ENCODE results near the gene LRBA.
"Not testable (repeated sequence)": the region's sequence is repeated elsewhere in the genome, so short reads cannot be mapped to it uniquely, and the experiment has no call there.

DNA sequence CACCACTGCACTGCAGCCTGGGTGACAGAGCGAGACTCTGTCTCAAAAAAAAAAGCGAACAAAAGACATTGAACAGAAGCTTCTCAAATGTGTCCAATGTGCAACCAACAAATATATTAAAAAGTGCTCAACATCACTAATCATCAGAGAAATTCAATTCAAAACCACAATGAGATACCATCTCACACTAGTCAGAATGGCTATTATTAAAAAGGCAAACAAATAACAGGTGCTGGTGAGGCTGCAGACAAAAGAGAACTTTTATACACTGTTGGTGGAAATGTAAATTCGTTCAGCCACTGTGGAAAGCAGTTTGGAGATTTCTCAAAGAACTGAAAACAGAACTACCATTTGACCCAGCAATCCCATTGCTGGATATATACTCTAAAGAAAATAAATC, 477.2 kb downstream of the LRBA start:
- TF ChIP-seq, protein P1, sequence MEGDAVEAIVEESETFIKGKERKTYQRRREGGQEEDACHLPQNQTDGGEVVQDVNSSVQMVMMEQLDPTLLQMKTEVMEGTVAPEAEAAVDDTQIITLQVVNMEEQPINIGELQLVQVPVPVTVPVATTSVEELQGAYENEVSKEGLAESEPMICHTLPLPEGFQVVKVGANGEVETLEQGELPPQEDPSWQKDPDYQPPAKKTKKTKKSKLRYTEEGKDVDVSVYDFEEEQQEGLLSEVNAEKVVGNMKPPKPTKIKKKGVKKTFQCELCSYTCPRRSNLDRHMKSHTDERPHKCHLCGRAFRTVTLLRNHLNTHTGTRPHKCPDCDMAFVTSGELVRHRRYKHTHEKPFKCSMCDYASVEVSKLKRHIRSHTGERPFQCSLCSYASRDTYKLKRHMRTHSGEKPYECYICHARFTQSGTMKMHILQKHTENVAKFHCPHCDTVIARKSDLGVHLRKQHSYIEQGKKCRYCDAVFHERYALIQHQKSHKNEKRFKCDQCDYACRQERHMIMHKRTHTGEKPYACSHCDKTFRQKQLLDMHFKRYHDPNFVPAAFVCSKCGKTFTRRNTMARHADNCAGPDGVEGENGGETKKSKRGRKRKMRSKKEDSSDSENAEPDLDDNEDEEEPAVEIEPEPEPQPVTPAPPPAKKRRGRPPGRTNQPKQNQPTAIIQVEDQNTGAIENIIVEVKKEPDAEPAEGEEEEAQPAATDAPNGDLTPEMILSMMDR (IDR thresholded peaks at IDR 0.05) = not testable (repeated sequence)
- TF ChIP-seq POLR2A (IDR thresholded peaks at IDR 0.05) = not testable (repeated sequence)

Data from body of pancreas (tissue), 4 donors.